Measurements from ENCODE around the gene SCNN1A.
A peak's percentile ranks its signal among the peaks of the same experiment; 100 is the strongest.

Gene SCNN1A

GRCh38 chr12:6375269-6376078 lies at the start of gene SCNN1A:
TSS of gene SCNN1A (minus strand) at chr12:6375563. CDS start at chr12:6374783, 780 bp downstream.
- no peak within 1 kb of the TSS for H3K4me3 ChIP-seq (ENCODE audit: low read length)
- H2AFZ ChIP-seq (ENCODE audit: low read depth, low read length): peak within 1 kb of the TSS; percentile 56
- no peaks in the 10 kb centered on the region for H3K9me3 ChIP-seq (ENCODE audit: low read length)
- peaks cover 43% of the 10 kb centered on the region for H3K4me1 ChIP-seq (ENCODE audit: insufficient read depth, low read length)
- no peaks in the 10 kb centered on the region for H3K27me3 ChIP-seq (ENCODE audit: insufficient read depth, low read length)
- no peaks in the 10 kb centered on the region for H3K36me3 ChIP-seq (ENCODE audit: insufficient read depth, low read length)

- Histone ChIP-seq H3K27me3 (ENCODE audit: insufficient read depth, low read length) (no peaks in the 10 kb centered on the region), H2AFZ (ENCODE audit: low read depth, low read length) (no peak overlapping the region), H3K4me3 (ENCODE audit: low read length) (no peak overlapping the region), H3K9me3 (ENCODE audit: low read length) (no peaks in the 10 kb centered on the region), H3K36me3 (ENCODE audit: insufficient read depth, low read length) (no peaks in the 10 kb centered on the region), H3K4me1 (ENCODE audit: insufficient read depth, low read length) (no peaks in the 10 kb centered on the region)
Measured at GRCh38 chr12:6424866-6425265, 49.5 kb upstream of the SCNN1A start.

GRCh38 chr12:6424008-6424347 lies 48.6 kb upstream of the SCNN1A start:
- no peaks in the 10 kb centered on the region for H3K27me3 ChIP-seq (ENCODE audit: insufficient read depth, low read length)
- no peaks in the 10 kb centered on the region for H3K4me1 ChIP-seq (ENCODE audit: insufficient read depth, low read length)
- H3K4me3 ChIP-seq (ENCODE audit: low read length): no peak overlapping the region
- no peak overlapping the region for H2AFZ ChIP-seq (ENCODE audit: low read depth, low read length)
- no peaks in the 10 kb centered on the region for H3K36me3 ChIP-seq (ENCODE audit: insufficient read depth, low read length)
- no peaks in the 10 kb centered on the region for H3K9me3 ChIP-seq (ENCODE audit: low read length)

- no peaks in the 10 kb centered on the region for H3K36me3 ChIP-seq (ENCODE audit: insufficient read depth, low read length)
- H3K27me3 ChIP-seq (ENCODE audit: insufficient read depth, low read length): no peaks in the 10 kb centered on the region
- no peaks in the 10 kb centered on the region for H3K9me3 ChIP-seq (ENCODE audit: low read length)
- H3K4me1 ChIP-seq (ENCODE audit: insufficient read depth, low read length): no peaks in the 10 kb centered on the region
- no peak overlapping the region for H2AFZ ChIP-seq (ENCODE audit: low read depth, low read length)
- H3K4me3 ChIP-seq (ENCODE audit: low read length): no peak overlapping the region
Measured at GRCh38 chr12:6423267-6424007, 48.1 kb upstream of the SCNN1A start.

- Histone ChIP-seq H2AFZ (ENCODE audit: low read depth, low read length) (no peak overlapping the region), H3K36me3 (ENCODE audit: insufficient read depth, low read length) (no peaks in the 10 kb centered on the region), H3K4me1 (ENCODE audit: insufficient read depth, low read length) (no peaks in the 10 kb centered on the region), H3K4me3 (ENCODE audit: low read length) (no peak overlapping the region), H3K27me3 (ENCODE audit: insufficient read depth, low read length) (peaks cover 3% of the 10 kb centered on the region), H3K9me3 (ENCODE audit: low read length) (peaks cover 8% of the 10 kb centered on the region)
Measured at GRCh38 chr12:6420364-6420763, 45.0 kb upstream of the SCNN1A start.

- H3K36me3 ChIP-seq (ENCODE audit: insufficient read depth, low read length): no peaks in the 10 kb centered on the region
- peaks cover 8% of the 10 kb centered on the region for H3K9me3 ChIP-seq (ENCODE audit: low read length)
- no peak overlapping the region for H3K4me3 ChIP-seq (ENCODE audit: low read length)
- peaks cover 3% of the 10 kb centered on the region for H3K27me3 ChIP-seq (ENCODE audit: insufficient read depth, low read length)
- H3K4me1 ChIP-seq (ENCODE audit: insufficient read depth, low read length): no peaks in the 10 kb centered on the region
- H2AFZ ChIP-seq (ENCODE audit: low read depth, low read length): no peak overlapping the region
Measured at GRCh38 chr12:6418796-6419195, 43.4 kb upstream of the SCNN1A start.

- Histone ChIP-seq H3K4me1 (ENCODE audit: insufficient read depth, low read length) (no peaks in the 10 kb centered on the region), H3K9me3 (ENCODE audit: low read length) (peaks cover 8% of the 10 kb centered on the region), H3K36me3 (ENCODE audit: insufficient read depth, low read length) (no peaks in the 10 kb centered on the region), H2AFZ (ENCODE audit: low read depth, low read length) (no peak overlapping the region), H3K27me3 (ENCODE audit: insufficient read depth, low read length) (peaks cover 3% of the 10 kb centered on the region), H3K4me3 (ENCODE audit: low read length) (no peak overlapping the region)
Measured at GRCh38 chr12:6416596-6416995, 41.2 kb upstream of the SCNN1A start.

- Histone ChIP-seq H3K9me3 (ENCODE audit: low read length) (no peaks in the 10 kb centered on the region), H3K36me3 (ENCODE audit: insufficient read depth, low read length) (no peaks in the 10 kb centered on the region), H3K4me3 (ENCODE audit: low read length) (no peak overlapping the region), H2AFZ (ENCODE audit: low read depth, low read length) (no peak overlapping the region), H3K27me3 (ENCODE audit: insufficient read depth, low read length) (no peaks in the 10 kb centered on the region), H3K4me1 (ENCODE audit: insufficient read depth, low read length) (no peaks in the 10 kb centered on the region)
Measured at GRCh38 chr12:6407236-6407954, 32.0 kb upstream of the SCNN1A start.

- no peaks in the 10 kb centered on the region for H3K4me1 ChIP-seq (ENCODE audit: insufficient read depth, low read length)
- H3K27me3 ChIP-seq (ENCODE audit: insufficient read depth, low read length): no peaks in the 10 kb centered on the region
- H3K36me3 ChIP-seq (ENCODE audit: insufficient read depth, low read length): no peaks in the 10 kb centered on the region
- no peak overlapping the region for H3K4me3 ChIP-seq (ENCODE audit: low read length)
- H3K9me3 ChIP-seq (ENCODE audit: low read length): no peaks in the 10 kb centered on the region
- H2AFZ ChIP-seq (ENCODE audit: low read depth, low read length): no peak overlapping the region
Measured at GRCh38 chr12:6405963-6406362, 30.6 kb upstream of the SCNN1A start.

GRCh38 chr12:6404390-6404789 lies 29.0 kb upstream of the SCNN1A start:
- no peaks in the 10 kb centered on the region for H3K4me1 ChIP-seq (ENCODE audit: insufficient read depth, low read length)
- no peaks in the 10 kb centered on the region for H3K36me3 ChIP-seq (ENCODE audit: insufficient read depth, low read length)
- no peak overlapping the region for H2AFZ ChIP-seq (ENCODE audit: low read depth, low read length)
- no peak overlapping the region for H3K4me3 ChIP-seq (ENCODE audit: low read length)
- H3K27me3 ChIP-seq (ENCODE audit: insufficient read depth, low read length): no peaks in the 10 kb centered on the region
- no peaks in the 10 kb centered on the region for H3K9me3 ChIP-seq (ENCODE audit: low read length)

- no peaks in the 10 kb centered on the region for H3K9me3 ChIP-seq (ENCODE audit: low read length)
- H3K27me3 ChIP-seq (ENCODE audit: insufficient read depth, low read length): no peaks in the 10 kb centered on the region
- no peaks in the 10 kb centered on the region for H3K36me3 ChIP-seq (ENCODE audit: insufficient read depth, low read length)
- H3K4me1 ChIP-seq (ENCODE audit: insufficient read depth, low read length): no peaks in the 10 kb centered on the region
- no peak overlapping the region for H3K4me3 ChIP-seq (ENCODE audit: low read length)
- no peak overlapping the region for H2AFZ ChIP-seq (ENCODE audit: low read depth, low read length)
Measured at GRCh38 chr12:6399884-6400644, 24.7 kb upstream of the SCNN1A start.

- Histone ChIP-seq H3K27me3 (ENCODE audit: insufficient read depth, low read length) (peaks cover 4% of the 10 kb centered on the region), H3K36me3 (ENCODE audit: insufficient read depth, low read length) (no peaks in the 10 kb centered on the region), H3K4me1 (ENCODE audit: insufficient read depth, low read length) (no peaks in the 10 kb centered on the region), H2AFZ (ENCODE audit: low read depth, low read length) (no peak overlapping the region), H3K9me3 (ENCODE audit: low read length) (no peaks in the 10 kb centered on the region), H3K4me3 (ENCODE audit: low read length) (no peak overlapping the region)
Measured at GRCh38 chr12:6396031-6396430, 20.7 kb upstream of the SCNN1A start.

Data from neuron (in vitro differentiated cells).